ENCODE measurements around the gene WDR37.

The WDR37 gene

GRCh38 chr10:1172256-1172984, 116.2 kb downstream of the WDR37 start:
- no peak for DNase-seq

DNA sequence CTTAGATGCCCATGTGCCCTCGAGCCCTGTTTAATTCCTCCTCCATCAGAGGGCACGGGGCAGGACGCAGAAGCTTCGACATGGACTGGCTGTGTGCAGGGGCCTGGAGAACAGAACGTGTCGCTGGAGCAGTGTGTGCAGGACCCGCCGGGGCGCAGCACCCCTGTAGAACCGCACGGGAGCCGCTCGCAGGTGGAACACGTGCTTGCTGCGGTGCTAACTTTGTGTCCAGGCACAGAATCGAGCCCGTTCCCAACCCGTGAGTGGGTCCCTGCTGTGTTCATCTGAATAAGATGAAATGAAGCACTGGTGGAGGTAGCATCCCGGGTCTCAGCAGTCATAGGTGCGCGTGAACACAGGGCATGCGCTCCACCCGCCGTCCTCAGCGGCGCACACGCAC, 116.9 kb downstream of the WDR37 start:
- DNase-seq: no peak

DNA sequence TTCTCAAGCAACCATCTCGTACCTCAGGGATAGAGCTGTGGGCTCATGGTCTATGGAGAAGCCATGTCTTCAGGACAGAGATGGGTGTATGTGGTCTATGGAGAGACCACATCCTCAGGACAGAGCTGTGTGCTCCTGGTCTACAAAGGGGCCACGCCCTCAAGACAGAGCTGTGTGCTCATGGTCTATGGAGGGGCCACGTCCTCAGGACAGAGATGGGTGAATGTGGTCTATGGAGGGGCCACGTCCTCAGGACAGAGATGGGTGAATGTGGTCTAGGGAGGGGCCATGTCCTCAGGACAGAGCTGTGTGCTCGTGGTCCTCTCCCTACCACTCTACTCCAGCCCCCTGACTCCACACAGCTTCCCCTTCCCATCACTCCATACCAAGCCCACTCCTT, 117.8 kb downstream of the WDR37 start:
- no peak for DNase-seq

DNA sequence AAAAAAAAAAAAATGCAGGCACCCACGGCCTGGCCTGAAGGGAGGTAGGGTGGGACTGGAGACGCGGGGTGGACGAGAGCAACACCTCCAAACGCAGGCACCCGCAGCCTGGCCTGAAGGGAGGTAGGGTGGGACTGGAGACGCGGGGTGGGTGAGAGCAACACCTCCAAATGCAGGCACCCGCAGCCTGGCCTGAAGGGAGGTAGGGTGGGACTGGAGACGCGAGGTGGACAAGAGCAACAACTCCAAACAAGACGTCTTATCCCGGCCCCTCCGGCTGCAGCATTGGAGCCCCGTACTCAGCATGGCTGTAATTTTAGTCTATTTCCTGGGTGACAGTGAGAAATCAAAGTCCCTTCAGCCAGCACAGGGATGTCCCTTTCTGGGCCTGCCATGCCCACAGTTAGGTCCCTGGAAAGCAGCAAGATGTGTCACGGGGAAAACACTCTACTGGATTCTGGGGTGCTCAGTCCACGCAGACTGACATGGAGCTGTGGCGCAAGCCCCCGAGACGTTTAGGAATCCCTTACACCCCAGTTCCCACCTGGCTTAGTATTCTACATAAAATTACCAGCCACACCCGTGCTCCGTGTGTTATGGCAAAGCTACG, 119.9 kb downstream of the WDR37 start:
- no peak for DNase-seq

- no peak for DNase-seq
Observed at GRCh38 chr10:1177936-1178335, 121.8 kb downstream of the WDR37 start.

DNA sequence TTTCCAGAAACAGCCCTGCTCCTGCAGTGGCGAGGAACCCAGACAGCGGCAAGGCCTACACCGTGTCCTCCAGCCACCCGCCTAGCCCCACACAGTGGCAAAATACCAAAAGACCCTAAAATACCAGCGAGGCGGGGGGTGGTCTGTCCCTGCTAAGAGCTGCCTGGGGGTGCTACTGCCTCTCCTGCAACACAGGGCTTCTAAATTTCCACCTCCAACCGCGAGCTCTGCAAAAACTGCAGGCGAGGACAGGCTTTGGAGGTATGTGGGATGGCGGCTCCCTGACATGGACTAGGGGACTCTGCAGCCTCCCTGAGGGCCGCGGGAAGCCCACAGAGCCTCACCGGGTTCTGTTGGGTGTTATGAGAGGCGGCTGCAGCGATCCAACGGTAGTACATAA, 122.3 kb downstream of the WDR37 start:
- no peak for DNase-seq

DNA sequence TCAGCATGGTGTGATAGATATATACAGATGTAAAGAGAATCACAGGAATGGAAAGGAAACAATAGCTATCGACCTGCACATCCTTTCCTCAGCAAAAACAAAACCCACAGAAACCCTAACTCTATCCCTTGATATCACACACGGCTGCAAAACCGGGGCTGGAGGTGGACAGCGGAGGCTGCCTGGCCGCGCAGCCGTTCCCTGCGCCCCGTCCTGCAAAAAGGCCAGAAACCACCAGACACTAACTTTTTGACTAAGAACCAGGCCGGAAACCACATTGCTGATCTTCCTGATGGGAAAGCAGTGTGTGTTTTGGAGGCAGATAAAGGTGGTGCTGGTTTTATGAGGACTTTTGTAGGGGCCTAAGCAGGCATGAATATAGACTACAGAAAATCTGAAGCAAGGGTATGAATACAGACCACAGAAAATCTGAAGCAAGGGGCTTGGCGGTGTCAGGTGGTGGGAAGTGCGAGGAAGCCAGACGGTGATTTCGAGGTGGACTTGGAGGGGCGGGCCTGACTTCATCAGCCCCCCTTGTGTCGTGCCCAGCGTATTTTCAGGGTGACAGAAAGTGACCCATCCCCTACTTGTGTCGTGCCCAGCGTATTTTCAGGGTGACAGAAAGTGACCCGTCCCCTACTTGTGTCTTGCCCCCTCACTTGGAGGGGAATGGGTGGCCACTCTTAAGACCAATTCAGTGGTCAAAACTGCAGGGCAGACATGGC, 123.3 kb downstream of the WDR37 start:
- no peak for DNase-seq

- no peak for DNase-seq
Observed at GRCh38 chr10:1180071-1180730, 124.0 kb downstream of the WDR37 start.

DNA sequence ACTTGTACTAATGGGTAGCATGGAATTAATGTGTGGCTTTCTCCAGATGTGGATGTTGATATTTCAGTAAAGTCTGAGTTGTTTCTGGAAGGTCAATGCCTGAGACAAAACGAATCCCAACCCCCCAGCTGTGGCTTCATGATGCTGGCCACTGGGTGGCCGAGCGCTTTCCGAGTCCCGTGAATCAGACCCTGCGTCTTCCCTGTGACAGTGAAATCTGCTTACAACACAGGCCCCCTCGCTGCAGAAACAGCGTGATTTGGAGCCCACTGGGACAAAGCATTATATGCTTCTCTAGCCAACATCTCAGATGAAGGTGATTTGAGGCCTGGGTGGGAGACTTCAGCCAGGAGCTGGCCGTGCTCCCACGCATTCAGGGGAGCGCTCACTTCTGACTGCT, 124.7 kb downstream of the WDR37 start:
- DNase-seq: no peak
